ENCODE data around the gene DMD.

Gene DMD

GRCh38 chrX:32267796-32268195, 943.6 kb downstream of the DMD start:
- TF ChIP-seq TAF1 (IDR thresholded peaks at IDR 0.05; ENCODE audit: borderline replicate concordance, insufficient read depth, low read length) (no peak), SIN3A (IDR thresholded peaks at IDR 0.05; ENCODE audit: borderline replicate concordance, insufficient read depth, low read length) (no peak), POLR2AphosphoS5 (IDR thresholded peaks at IDR 0.05; ENCODE audit: low read depth, low read length) (no peak), FOXP2 (optimal IDR thresholded peaks at IDR 0.05; ENCODE audit: borderline replicate concordance, extremely low read depth, extremely low read length, insufficient read depth) (no peak)
- TF ChIP-seq, protein P1, sequence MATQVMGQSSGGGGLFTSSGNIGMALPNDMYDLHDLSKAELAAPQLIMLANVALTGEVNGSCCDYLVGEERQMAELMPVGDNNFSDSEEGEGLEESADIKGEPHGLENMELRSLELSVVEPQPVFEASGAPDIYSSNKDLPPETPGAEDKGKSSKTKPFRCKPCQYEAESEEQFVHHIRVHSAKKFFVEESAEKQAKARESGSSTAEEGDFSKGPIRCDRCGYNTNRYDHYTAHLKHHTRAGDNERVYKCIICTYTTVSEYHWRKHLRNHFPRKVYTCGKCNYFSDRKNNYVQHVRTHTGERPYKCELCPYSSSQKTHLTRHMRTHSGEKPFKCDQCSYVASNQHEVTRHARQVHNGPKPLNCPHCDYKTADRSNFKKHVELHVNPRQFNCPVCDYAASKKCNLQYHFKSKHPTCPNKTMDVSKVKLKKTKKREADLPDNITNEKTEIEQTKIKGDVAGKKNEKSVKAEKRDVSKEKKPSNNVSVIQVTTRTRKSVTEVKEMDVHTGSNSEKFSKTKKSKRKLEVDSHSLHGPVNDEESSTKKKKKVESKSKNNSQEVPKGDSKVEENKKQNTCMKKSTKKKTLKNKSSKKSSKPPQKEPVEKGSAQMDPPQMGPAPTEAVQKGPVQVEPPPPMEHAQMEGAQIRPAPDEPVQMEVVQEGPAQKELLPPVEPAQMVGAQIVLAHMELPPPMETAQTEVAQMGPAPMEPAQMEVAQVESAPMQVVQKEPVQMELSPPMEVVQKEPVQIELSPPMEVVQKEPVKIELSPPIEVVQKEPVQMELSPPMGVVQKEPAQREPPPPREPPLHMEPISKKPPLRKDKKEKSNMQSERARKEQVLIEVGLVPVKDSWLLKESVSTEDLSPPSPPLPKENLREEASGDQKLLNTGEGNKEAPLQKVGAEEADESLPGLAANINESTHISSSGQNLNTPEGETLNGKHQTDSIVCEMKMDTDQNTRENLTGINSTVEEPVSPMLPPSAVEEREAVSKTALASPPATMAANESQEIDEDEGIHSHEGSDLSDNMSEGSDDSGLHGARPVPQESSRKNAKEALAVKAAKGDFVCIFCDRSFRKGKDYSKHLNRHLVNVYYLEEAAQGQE (IDR thresholded peaks at IDR 0.05; ENCODE audit: insufficient read depth in 1 of 2, low read depth in 2 of 2, low read length in 2 of 2) = no peak

DNA sequence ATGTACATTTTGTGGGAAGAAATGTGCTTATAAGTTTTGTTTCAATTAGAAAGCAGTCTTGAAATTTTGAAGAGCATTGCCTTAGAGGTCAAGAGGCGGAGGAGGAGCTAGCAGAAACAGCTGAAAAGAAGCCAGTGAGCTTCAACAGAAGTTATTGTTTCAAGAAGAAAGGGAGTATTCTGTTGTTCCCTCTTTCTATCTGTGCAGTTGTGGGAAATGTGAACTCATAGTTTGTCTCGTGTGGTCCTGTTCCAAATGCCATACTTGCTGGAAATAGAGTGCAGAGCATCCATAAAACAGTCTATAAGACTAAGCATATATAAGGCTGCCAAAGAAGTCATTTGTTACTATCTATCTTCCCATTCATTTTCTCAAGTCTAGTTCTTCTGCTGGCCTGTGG, 1015.7 kb downstream of the DMD start:
- TF ChIP-seq SIN3A (IDR thresholded peaks at IDR 0.05; ENCODE audit: borderline replicate concordance, insufficient read depth, low read length) (no peak), TAF1 (IDR thresholded peaks at IDR 0.05; ENCODE audit: borderline replicate concordance, insufficient read depth, low read length) (no peak), FOXP2 (optimal IDR thresholded peaks at IDR 0.05; ENCODE audit: borderline replicate concordance, extremely low read depth, extremely low read length, insufficient read depth) (no peak), POLR2AphosphoS5 (IDR thresholded peaks at IDR 0.05; ENCODE audit: low read depth, low read length) (no peak)

GRCh38 chrX:32191316-32191715, 1020.0 kb downstream of the DMD start:
- TF ChIP-seq SIN3A (IDR thresholded peaks at IDR 0.05; ENCODE audit: borderline replicate concordance, insufficient read depth, low read length) = no peak
- no peak for TF ChIP-seq POLR2AphosphoS5 (IDR thresholded peaks at IDR 0.05; ENCODE audit: low read depth, low read length)
- TF ChIP-seq FOXP2 (optimal IDR thresholded peaks at IDR 0.05; ENCODE audit: borderline replicate concordance, extremely low read depth, extremely low read length, insufficient read depth) = no peak
- no peak for TF ChIP-seq TAF1 (IDR thresholded peaks at IDR 0.05; ENCODE audit: borderline replicate concordance, insufficient read depth, low read length)
- TF ChIP-seq, protein P1 (IDR thresholded peaks at IDR 0.05; ENCODE audit: insufficient read depth in 1 of 2, low read depth in 2 of 2, low read length in 2 of 2) = no peak

- TF ChIP-seq TAF1 (IDR thresholded peaks at IDR 0.05; ENCODE audit: borderline replicate concordance, insufficient read depth, low read length) (no peak), SIN3A (IDR thresholded peaks at IDR 0.05; ENCODE audit: borderline replicate concordance, insufficient read depth, low read length) (no peak), FOXP2 (optimal IDR thresholded peaks at IDR 0.05; ENCODE audit: borderline replicate concordance, extremely low read depth, extremely low read length, insufficient read depth) (no peak), POLR2AphosphoS5 (IDR thresholded peaks at IDR 0.05; ENCODE audit: low read depth, low read length) (no peak)
- TF ChIP-seq, protein P1 (IDR thresholded peaks at IDR 0.05; ENCODE audit: insufficient read depth in 1 of 2, low read depth in 2 of 2, low read length in 2 of 2) = no peak
Observed at GRCh38 chrX:32185160-32185559, 1026.2 kb downstream of the DMD start.

DNA sequence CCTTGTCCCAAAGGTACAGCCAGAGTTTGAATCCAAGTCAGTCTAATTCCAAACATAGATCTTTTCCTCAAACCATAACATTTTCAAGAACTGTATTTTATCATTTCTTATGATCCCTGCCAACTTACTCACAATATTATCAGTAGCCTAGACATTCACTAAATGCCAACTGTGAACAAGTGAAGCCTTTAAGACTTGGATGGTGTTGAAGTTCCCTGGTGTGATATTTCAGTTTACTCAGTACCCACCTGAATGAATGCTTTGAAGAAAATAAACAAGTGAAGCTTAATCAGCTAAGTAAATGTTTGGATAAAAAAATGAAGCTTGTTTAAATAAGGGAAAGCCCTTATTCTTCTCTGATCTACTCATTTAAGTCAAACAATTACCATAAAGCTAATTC, 1028.3 kb downstream of the DMD start:
- TF ChIP-seq SIN3A (IDR thresholded peaks at IDR 0.05; ENCODE audit: borderline replicate concordance, insufficient read depth, low read length) (no peak), TAF1 (IDR thresholded peaks at IDR 0.05; ENCODE audit: borderline replicate concordance, insufficient read depth, low read length) (no peak), POLR2AphosphoS5 (IDR thresholded peaks at IDR 0.05; ENCODE audit: low read depth, low read length) (no peak), FOXP2 (optimal IDR thresholded peaks at IDR 0.05; ENCODE audit: borderline replicate concordance, extremely low read depth, extremely low read length, insufficient read depth) (no peak)
- TF ChIP-seq, protein P1 (IDR thresholded peaks at IDR 0.05; ENCODE audit: insufficient read depth in 1 of 2, low read depth in 2 of 2, low read length in 2 of 2) = no peak
